HG03108 (cell line): ENCODE measurements around the gene PRKCA.

ENCODE experiments used
- ATAC-seq: cut with Tn5 transposase; IDR thresholded peaks from one replicate; pipeline ENCODE4 v1.9.1; 2021; ENCODE audit warnings: moderate library complexity; ENCODE audit not compliant: unreplicated experiment

PRKCA gene

DNA sequence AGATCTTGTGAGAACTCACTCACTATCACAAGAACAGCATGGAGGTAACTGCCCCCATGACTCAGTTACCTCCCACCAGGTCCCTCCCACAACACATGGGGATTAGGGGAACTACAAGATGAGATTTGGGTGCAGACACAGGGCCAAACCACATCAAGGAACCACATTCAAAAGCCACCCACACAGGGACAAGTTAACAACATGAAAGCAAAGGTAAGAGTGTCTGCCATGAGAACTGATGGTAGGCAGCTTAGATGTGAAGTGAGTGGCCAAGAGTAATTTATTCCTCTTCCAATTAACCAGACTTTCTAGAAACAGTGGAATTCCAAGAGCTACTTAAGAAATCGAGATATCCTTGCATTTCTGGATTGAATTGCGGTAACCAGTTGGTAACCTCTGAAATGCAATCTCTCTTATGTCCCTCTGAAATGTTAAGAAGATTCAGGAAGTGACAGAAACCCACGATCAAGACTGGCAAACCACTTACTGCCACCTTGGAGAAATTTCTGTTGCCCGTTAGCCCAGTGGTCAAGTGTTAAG is 365.1 kb downstream of the PRKCA start:
- ATAC-seq: no peak

DNA sequence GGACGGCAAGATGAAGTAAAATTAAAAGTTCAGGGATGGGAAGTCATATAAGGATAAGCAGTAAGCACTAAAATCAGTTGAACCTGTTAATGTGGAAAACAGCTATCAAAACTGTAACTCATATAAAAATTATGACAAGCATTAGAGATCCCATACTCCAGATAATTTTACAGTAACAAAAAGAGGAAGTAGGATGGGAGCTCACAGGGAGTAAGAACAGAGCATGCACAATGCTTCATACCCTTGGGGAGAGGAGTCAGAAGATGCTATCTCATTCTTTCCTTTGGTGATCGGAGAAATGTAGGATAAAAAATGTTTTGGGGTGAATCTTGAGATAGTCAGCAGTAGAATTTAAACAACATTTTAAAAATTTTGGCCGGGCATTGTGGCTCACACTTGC is 367.8 kb downstream of the PRKCA start:
- no peak for ATAC-seq

DNA sequence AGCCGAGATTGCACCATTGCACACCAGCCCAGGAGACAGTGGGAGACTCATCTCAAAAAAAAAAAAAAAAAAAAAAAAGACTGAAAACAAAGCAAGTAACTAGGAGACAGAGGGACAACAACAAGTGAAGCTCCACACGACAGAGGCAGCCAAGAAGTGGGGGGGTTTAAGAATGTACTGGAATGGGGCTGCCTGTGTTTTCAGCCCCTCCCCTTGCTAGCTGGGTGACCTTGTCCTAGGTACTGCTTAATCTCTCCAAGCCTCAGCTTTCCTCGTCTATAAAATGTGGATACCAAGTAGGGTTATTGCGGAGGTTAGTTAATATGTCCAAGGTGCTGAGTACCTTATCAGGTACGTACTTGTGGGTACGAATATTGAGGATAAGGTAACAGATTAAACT is 368.7 kb downstream of the PRKCA start:
- no peak for ATAC-seq

DNA sequence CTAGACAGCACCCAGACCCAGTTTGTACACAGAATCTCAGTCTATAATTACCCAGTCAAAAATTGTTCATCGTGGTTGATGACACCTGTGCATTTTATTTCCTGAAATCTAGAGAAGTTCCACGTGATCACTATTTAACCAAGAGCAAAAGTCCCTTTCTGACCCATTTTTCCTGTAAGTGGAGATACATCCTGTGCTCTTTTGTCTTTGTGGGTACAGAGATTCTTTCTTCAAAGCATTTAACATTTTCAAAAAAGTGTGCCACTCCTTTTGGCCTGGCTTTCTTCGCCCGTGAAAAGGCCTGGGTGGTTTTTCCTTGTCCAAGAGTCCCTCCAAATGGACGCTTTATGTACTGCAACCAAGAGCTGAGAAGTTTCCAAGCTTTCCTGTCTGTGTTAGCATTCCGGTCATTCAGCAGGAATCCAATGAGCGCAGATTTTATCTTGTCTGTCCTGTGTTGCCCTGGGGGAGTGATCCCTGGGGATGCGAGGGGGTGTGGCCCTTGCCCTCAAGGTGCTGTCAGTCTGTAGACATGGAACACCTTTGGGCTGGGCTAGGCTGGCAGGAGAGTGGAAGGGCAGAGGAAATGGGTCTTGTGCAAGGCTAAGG is 371.4 kb downstream of the PRKCA start:
- no peak for ATAC-seq

DNA sequence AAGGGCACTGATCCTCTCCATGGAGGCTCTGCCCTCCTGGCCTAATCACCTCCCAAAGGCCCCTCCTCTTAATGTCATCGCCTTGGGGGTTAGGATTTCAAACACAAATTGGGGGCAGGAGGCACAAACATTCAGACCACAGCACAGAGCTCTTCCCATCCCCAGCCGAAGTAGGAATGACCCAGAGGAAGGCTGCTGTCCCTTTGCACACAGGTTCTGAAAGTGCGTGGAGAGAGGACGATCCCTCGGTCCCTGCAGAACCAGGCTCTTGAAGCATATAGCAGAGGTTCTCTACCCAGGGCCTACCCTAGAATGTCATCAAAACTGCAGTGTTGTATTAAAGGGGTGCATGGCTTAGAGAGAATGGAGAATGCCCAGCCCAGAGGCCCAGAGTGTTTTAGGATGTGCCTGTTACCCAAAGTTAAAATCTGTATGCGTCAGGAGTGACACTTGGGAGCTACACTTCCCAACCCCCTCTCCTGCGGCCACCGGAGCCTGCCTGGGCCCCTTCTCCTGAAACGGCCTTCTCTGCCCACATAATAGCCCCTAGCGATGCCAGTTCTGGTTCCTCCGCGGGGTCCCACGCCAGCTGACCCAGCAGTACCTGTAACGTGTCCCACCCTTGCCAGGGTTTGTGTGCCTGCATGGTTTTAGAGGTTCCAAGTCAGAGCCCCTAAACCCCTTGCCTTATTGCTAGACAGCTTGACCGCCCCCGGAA is 373.0 kb downstream of the PRKCA start:
- ATAC-seq: no peak

DNA sequence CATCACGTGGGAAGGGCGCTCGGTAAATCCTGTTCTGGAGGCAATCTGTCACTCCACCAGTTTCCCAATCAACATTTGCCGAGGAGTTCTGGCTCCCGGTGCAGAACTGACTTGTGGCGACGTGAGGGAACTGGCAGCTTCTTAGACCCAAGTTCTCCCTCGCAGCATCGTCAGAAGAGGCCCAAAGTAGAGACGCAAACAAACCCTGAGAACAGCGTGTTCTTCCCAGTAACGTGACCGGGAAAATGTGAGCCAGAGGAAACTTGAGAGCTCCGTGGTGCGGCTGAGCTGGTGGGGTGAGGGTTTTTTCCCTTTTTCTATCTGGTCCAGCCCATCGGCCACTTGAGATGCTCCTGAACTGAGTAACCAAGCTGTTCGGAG is 373.6 kb downstream of the PRKCA start:
- ATAC-seq: no peak

DNA sequence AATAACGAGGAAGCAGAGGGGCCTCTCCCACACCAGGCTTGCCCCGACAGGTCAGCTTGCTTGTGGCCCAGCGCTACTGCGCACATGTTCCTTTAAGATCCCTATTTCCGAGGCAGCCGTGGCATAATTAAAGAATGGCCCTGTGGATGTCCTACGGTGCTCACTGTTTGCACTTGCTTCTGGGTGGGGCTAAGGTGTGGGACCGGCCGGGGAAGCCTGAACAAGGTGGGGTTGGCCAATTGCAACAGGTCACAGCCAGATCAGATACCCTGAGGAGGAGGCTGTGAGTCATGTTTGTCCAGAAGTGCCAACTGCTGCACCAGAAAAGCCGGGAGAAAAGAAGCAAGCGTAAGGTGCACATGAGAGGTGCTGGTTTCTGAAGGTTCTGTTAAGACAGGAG is 374.0 kb downstream of the PRKCA start:
- ATAC-seq: no peak

DNA sequence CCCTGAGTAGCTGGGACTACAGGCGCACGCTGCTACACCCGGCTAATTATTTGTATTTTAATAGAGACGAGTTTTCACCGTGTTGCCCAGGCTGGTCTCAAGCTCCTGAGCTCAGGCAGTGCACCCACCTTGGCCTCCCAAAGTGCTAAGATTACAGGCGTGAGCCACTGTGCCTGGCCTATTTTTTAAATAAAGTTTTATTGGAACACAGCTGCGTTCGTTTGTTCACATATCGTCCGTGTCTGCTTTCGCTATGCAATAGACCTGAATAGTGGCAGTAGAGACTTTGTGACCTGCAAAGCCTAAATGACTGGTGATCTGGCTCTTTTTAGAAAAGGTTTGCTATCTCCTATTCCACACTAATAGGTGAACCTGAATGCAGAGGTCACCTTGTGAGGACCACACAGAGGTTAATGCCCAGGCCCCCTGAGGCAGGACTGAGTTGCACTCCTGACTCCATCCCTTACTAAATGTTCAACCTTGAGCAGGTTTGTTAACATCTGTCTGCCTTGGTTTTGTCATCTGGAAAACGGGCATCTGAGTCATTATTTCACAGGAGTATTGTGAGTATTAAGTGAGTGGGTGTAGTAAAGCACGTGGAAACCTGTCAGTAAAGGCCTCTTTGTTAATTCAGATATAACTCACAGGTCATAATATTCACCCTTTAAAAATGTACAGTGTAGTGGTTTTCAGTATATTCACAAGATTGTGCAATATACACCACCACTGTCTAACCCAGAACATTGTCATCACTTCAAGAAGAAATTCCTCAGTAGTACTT is 375.0 kb downstream of the PRKCA start:
- no peak for ATAC-seq

DNA sequence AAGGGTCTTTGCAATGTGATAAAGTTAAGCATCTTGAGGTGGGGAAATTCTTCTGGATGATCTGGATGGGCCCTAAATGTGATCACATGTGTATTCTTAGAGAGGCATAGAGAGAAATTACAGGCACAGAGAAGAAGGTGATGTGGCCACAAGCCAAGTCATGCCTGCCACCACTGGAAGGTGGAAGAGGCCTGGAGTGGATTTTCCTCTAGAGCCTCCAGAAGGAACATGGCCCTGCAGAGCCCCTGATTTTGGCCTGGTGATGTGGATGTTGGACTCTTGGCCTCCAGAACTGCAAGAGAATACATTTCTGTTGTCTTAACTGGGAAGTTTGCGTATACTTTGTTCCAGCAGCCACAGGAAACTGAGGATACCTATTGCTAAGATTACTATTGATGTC is 375.6 kb downstream of the PRKCA start:
- ATAC-seq: no peak

DNA sequence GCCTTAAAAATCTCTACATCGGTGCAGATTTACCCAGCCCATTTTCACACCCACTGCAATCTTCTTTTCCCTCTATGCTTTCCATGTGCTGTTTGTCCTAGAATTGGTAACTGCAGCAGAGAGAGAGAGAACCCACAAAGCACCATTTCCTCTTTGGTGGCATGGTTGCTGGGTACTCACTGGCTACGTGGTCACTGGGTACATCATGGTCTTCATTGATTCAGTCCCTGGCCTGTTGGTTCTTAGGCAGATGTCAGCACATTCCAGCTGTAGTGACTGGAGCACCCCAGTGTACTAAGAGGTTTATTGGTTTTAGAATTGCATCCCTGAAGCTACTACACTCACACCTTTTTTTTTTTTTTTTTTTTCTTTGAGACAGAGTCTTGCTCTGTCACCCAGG is 376.4 kb downstream of the PRKCA start:
- no peak for ATAC-seq

DNA sequence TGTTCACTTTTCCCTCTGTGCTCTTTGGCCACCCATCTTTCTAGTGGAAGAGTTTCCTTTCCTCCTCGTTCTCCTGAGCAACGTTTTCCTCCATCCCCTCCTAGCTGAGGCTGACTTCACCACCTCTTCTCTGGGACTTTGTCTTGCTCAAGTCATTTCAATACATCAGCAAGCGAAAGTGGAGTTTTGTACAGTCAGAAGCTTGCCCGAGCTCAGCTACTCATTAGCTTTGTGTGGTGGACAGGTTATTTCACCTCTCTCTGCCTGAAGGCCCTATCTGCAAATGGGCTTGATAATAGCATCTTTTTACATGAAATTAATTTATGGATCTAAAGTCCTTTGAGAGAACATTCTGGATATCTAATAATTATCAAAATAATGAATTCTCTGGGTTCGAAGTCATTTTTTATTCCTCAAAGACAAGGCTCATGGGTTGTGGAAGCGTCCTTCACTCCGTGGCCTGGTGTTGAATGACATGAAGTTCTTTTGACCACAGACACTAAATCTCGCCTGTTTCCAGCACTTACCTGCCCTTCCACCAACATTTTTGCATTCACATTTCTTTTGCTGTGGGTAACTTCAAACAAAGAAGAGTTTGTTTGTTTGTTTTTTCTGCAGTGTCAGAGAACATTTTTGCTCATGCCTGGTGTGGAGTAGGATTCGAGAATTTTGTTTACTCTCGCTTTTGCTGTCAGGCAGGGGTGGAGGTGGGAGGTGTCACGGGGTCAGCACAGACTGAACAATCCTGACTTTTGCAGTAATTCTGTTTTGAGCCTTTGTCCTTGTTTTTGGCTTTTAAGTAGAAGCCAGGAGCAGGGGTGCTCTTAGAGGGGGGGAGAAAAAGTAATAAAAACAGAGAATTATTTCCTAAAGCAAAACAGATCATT is 377.5 kb downstream of the PRKCA start:
- ATAC-seq: no peak

DNA sequence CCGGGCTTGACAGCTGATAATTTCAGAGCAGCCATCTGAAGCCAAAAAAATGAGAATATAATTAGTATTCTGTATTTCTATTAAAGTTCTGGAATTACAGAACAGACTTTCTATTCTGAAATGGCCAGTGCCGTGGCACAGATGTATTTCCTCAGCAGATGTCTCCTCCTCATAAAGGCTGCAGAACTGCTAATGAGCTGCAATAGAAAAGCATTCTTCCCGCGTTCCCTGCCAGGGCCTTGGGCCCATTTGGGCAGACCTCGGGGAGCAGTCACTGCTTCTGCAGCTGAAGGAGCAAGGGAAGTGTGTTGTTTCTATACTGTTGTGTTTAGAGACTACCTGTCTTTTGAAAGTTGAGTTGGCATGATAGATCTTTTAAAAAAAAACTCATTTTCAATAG is 379.9 kb downstream of the PRKCA start:
- no peak for ATAC-seq

DNA sequence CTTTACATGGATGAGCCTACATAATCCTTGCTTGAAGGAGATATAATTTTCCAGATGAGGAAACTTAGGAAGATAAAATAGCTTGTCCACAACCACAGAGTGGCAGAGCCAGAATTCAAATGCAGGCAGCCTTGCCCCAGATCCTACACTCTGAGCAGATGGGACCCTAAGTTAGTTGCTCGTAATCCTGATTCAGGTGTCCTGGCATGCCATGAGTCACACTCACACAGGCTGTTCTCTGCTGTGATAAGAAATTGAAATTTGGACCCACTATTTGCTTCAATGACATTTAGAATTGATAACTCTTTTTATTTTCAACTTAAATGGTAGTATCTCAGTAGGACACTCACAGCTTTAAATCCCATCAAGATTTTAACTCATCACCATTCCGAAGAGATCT is 381.8 kb downstream of the PRKCA start:
- no peak for ATAC-seq

DNA sequence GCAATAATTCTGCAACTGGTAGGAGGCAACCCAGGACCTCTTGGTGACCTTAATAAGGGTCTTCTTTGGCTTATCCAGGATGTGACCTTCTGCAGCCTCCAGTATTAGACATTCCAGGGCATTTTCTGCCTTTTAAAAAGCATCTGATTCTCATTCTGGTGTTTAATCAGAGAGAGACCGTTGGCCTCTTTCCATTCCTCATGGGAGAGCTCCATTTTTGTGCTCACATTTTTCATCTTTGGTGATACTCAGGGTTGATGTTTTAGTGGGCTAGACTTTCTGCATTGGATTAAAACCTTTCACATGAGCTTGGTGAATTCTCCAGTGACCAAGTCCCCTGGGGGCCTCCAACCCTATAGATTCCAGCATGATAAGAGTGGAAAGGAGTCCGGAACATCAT is 382.3 kb downstream of the PRKCA start:
- ATAC-seq: no peak

DNA sequence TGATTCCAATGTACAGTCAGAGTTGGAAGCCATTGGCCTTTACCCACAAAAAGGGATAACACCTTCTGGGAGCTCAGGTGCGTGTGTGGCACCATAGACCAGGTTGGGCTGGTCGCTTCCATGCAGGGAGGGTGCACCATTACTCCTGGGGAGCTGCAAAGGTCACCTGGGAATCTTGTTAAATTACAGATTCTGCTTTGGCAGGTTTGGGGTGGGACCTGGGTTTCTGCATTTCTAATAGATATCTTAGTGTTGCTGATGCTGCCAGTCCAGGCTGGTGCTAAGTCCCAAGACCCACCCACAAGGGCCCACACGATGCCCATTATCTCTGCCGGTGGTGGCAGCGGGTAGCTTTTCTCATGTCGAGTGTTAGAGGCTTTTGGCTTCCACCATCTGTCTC is 384.2 kb downstream of the PRKCA start:
- no peak for ATAC-seq

DNA sequence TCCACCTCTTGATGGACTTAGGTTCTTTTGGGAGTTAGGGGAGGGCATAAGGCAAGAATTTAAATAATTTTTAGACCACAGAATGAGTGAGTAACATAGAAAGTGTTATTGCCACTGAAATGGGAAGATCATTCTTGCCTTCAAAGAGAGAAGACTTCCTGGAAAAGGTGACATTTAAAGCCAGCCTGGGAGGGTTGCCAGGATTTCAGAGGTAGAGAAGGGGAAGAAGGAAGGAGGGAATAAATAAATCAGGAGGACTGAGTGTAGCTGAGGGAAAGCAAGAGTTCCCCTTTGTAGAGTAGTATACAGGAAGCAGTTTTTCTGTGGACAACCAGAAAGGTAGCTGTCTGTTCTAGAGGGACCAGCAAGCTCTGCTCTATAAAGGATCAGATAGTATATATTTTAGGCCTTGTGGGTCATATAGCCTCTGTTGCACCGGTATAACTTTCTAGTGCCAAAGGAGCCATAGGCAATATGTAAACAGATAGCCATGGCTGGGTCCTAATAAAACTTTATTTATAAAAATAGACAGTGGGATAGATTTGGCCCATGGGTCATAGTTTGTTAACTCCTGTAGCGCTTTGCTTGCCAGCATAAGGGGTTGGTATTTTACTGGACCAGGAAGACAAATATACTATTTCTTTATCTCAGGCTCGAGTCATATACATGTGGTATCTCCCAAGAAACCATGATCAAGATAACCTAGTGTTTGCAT is 385.3 kb downstream of the PRKCA start:
- ATAC-seq: no peak

DNA sequence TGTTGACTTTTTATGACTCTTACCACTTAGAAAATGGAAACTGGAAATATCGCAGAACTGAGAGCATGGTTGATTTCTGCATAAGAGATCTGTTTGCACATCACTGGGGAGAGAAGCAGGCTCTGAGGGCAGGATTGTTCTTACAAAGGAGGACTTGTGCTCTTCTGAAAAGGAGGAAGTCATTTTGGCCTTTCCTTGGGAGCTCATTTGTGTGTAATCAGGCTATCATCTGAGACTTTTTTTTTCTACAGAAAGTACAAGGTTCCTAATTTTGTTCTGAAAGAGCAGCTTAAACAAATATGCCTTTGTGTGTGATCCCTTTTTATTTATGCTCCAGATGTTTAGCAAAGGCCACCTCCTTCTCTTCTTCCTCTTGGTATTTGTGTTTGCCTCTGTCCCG is 386.8 kb downstream of the PRKCA start:
- ATAC-seq: no peak

DNA sequence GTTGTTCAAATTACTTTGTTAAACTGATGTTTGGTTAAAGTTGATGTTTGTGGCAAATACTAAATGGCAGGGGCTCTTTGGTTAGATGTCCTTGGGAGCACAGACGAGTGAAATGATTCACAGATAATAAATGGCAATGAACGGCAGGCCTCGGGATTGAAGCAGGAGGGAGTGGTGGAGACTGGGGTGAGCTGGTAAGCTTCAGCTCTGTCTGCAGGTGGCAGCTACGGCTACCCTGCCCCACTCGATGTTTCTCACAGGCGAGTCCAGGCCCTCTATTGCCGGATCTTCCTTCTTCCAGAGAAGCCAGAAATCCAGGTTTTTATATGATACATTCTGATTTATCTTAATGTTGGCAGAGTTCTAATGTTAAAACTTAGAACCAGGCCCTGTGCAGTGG is 387.8 kb downstream of the PRKCA start:
- ATAC-seq: no peak

DNA sequence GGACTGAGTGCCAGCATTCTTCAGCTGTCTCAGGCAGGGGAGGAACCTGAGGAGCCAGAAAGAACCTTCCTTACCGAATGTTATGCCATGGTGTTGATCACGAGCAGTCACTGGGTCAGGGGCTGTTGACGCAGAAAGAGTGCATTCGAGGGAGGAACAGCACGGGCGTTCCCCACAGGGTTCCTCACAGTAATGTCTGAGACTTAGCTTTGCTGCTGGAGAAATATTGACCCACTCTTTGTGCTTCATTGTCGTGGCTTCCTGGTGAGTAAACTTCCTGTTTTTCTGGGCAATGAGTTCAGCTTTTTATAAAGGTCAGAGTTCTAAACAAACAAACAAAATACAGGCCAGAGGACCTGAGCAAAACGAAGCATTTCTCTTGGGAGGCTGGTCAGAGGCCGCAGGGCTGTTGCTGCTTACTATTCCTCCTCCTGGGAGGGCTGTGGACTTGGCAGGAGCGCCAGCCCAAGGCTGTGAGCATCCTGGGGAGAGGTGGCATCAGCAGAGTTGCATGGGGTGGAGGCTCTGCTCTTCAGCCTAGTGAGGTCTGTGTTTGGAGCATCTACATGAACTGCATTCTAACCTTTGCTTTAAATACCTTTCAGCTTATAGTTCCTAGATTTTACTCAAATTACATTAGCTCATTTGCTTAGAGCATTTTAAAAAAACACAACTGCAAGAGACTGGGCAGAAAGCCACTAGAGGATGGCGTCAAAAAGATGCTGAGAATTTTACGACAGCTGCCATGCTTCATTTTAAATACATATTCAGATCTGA is 389.4 kb downstream of the PRKCA start:
- ATAC-seq: no peak

DNA sequence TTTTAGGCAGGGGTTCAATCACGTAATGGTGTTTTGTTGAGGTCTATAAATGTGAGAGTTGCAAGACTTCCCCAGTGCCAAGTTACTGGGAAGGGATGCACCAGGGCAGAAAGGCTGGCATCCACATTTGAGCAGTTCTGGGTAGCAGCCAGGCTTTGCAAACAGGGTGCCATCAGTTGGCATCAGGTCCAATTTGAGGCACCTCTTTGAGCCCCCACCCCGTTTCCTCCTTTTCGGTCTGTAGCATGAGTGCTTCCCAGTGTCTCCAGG is 389.9 kb downstream of the PRKCA start:
- no peak for ATAC-seq
